HCT116 (cell line): ENCODE results near the gene GXYLT2. TPM values are rescaled to one million over a fixed set of nuclear protein-coding genes. Genes with fewer than 3 reads are reported as not detected.

ENCODE experiments used
- ATAC-seq: fragments of 200-7000 bp; cut with Tn5 transposase; 2 replicates; pipeline ENCODE4 v1.9.1; 2020; ENCODE audit warnings: mild to moderate bottlenecking, moderate library complexity
- BruUV-seq: library from RNA; stranded (reverse); fragments of 400-500 nt; replicated peaks from 2 replicates; lab custom pipeline; 2021; lab: Mats Ljungman, UMichigan
- CTCF ChIA-PET: fragments of 300-600 bp; sonication (Branson Sonifier 250); formaldehyde crosslinking; loops from one replicate; lab custom pipeline; 2021; ENCODE audit warnings: antibody characterized with exemption; lab: Charles Lee
- POLR2A ChIA-PET: fragments of 300-600, 350-600 bp; sonication (Branson Sonifier 250); formaldehyde crosslinking; loops from one replicate; lab custom pipeline; 2021; ENCODE audit warnings: antibody characterized with exemption; lab: Charles Lee
- RAD21 ChIA-PET, 2 experiments: fragments of 300-600 bp; sonication (Branson Sonifier 250); formaldehyde crosslinking; loops; one replicate each; lab custom pipeline; 2023; ENCODE audit warnings: low total read pairs in 2 of 2; ENCODE audit not compliant: uncharacterized antibody in 2 of 2, unreplicated experiment in 2 of 2, low non-redundant PET in 1 of 2; lab: Charles Lee
- DNase-seq: peaks from one replicate; pipeline ENCODE4 v3.0.0-alpha.2; 2010; ENCODE audit warnings: low read depth, low spot score
- H2AFZ ChIP-seq: fragments of 200-600 bp; shearing (Covaris generic), sonication (generic); 2 replicates; pipeline ENCODE4 v1.6.1; 2017; ENCODE audit warnings: low read depth, mixed run types, mixed read lengths, antibody characterized with exemption, low read length; ENCODE audit not compliant: poor library complexity, severe bottlenecking
- H3K27ac ChIP-seq: 2 replicates; pipeline ENCODE4 v1.5.1; 2012; ENCODE audit warnings: low read depth, low read length
- H3K27me3 ChIP-seq: fragments of 200-600 bp; sonication (generic); 2 replicates; pipeline ENCODE4 v1.6.1; 2016; ENCODE audit warnings: mixed run types, low read length, mixed read lengths; ENCODE audit not compliant: insufficient read depth
- H3K36me3 ChIP-seq, 2 experiments: fragments of 200-500 bp in 1 of 2; fragments of 200-600 bp in 1 of 2; sonication (Bioruptor generic) in 1 of 2; sonication (generic) in 1 of 2; 2 replicates each; pipeline versions ENCODE4 v1.5.1 to v1.6.1; 2014 to 2016; ENCODE audit warnings: low read length in 2 of 2, inconsistent platforms in 1 of 2, mixed read lengths in 1 of 2, mixed run types in 1 of 2; ENCODE audit not compliant: insufficient read depth in 2 of 2, control insufficient read depth in 1 of 2
- H3K4me1 ChIP-seq, 2 experiments: fragments of 200-600 bp in 1 of 2; sonication (generic) in 1 of 2; 2 replicates each; pipeline versions ENCODE4 v1.5.1 to v1.6.1; 2012 to 2017; ENCODE audit warnings: low read length in 2 of 2, inconsistent platforms in 1 of 2, mild to moderate bottlenecking in 1 of 2, mixed read lengths in 1 of 2, mixed run types in 1 of 2, moderate library complexity in 1 of 2; ENCODE audit not compliant: insufficient read depth in 2 of 2, control insufficient read depth in 1 of 2
- H3K4me2 ChIP-seq: fragments of 200-600 bp; sonication (generic); 2 replicates; pipeline ENCODE4 v1.6.1; 2017; ENCODE audit warnings: mixed run types, low read length, mixed read lengths
- H3K4me3 ChIP-seq, 2 experiments: fragments of 200-600 bp in 1 of 2; sonication (generic) in 1 of 2; replicated peaks in 1 of 2; 2 replicates each; pipeline ENCODE4 v1.5.1; 2011 to 2016; ENCODE audit warnings: low read length in 2 of 2, control low read depth in 1 of 2, low read depth in 1 of 2, mild to moderate bottlenecking in 1 of 2, mixed read lengths in 1 of 2, mixed run types in 1 of 2
- H3K79me2 ChIP-seq: fragments of 200-600 bp; sonication (generic); 2 replicates; pipeline ENCODE4 v1.6.1; 2017; ENCODE audit warnings: mild to moderate bottlenecking, mixed run types, low read length, moderate library complexity, mixed read lengths; ENCODE audit not compliant: insufficient read depth
- H3K9ac ChIP-seq: fragments of 200-600 bp; sonication (generic); 2 replicates; pipeline ENCODE4 v1.6.1; 2016; ENCODE audit warnings: low read length, mixed read lengths
- H3K9me2 ChIP-seq: fragments of 200-600 bp; sonication (generic), shearing (Covaris generic); 2 replicates; pipeline ENCODE4 v1.6.1; 2017; ENCODE audit warnings: mixed run types, mild to moderate bottlenecking, moderate library complexity; ENCODE audit not compliant: insufficient read depth
- H3K9me3 ChIP-seq, 2 experiments: fragments of 200-500 bp in 1 of 2; fragments of 200-600 bp in 1 of 2; sonication (Bioruptor generic) in 1 of 2; sonication (generic) in 1 of 2; 2 replicates each; pipeline ENCODE4 v1.6.1; 2014 to 2017; ENCODE audit warnings: low read length in 2 of 2, mixed read lengths in 2 of 2, inconsistent platforms in 1 of 2, low read depth in 1 of 2, mild to moderate bottlenecking in 1 of 2, mixed run types in 1 of 2, moderate library complexity in 1 of 2; ENCODE audit not compliant: control insufficient read depth in 1 of 2, insufficient read depth in 1 of 2
- H4K20me1 ChIP-seq: fragments of 200-600 bp; sonication (generic), shearing (Covaris generic); 2 replicates; pipeline ENCODE4 v1.6.1; 2017; ENCODE audit warnings: mixed run types, mild to moderate bottlenecking, moderate library complexity; ENCODE audit not compliant: insufficient read depth
- ELF1 ChIP-seq: IDR thresholded peaks from 2 replicates; pipeline ENCODE4 v1.6.1; 2012; ENCODE audit warnings: low read depth, borderline replicate concordance
- EZH2phosphoT487 ChIP-seq: fragments of 200-600 bp; IDR thresholded peaks from 2 replicates; pipeline ENCODE4 v1.6.1; 2018; ENCODE audit warnings: antibody characterized with exemption, borderline replicate concordance
- JUND ChIP-seq: IDR thresholded peaks from 2 replicates; pipeline ENCODE4 v1.6.1; 2012
- SIN3A ChIP-seq: IDR thresholded peaks from 2 replicates; pipeline ENCODE4 v1.6.1; 2012; ENCODE audit warnings: low read depth
- ZFX ChIP-seq: fragments of 450-650 bp; IDR thresholded peaks from 2 replicates; pipeline ENCODE4 v1.6.1; 2017
- ZNF274 ChIP-seq: fragments of 200-500 bp; sonication (Bioruptor generic); IDR thresholded peaks from 2 replicates; pipeline ENCODE4 v1.6.1; 2014; ENCODE audit warnings: mild to moderate bottlenecking, low read depth, low read length, inconsistent platforms
- intact Hi-C: fragments of 100-400 bp; cut with micrococcal nuclease; formaldehyde crosslinking; loops from 2 replicates; pipeline ENCODE4 v1.10.0; 2022
- total RNA-seq: library from RNA; stranded (reverse); gene quantifications from one replicate; pipeline ENCODE4 v1.2.1, GENCODE V29; 2021; ENCODE audit not compliant: unreplicated experiment
- TF ChIP-seq, protein P1 (sequence below): IDR thresholded peaks from 2 replicates; pipeline ENCODE4 v1.6.1; 2012

GXYLT2 gene
- total RNA-seq, 1 experiment from 2014 or later: 5.6 TPM

DNA sequence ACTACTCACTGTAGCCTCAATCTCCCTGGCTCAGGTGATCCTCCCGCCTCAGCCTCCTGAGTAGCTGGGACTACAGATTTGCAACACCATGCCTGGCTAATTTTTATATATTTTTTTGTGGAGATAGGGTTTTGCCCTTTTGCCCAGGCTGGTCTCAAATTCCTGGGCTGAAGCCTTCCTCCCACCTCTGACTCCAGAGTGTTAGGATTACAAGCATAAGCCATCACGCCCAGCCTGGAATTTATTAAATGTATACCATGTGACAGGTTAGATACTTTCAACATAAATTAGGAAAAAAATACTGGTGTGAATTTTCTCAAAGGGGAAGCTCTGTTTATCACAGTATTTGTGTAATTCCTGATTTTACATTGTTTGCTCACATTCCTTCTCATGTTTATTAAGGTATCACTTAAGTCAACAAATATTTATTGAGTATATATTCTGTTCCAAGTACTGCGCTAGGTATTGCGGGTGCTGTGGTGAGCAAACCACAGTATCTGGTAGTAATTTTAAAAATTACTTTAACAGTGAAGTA, 133.5 kb downstream of the GXYLT2 start:
- ATAC-seq (no peak), DNase-seq (no peak)
- H3K9me3 ChIP-seq: no peaks in the 10 kb centered on the region

GRCh38 chr3:73024836-73025235, 137.0 kb downstream of the GXYLT2 start:
- Histone ChIP-seq H3K9me3 (no peaks in the 10 kb centered on the region), H2AFZ (no peak overlapping the region), H3K36me3 (no peaks in the 10 kb centered on the region; a peak in 1 of 4 replicates), H3K27ac (no peak overlapping the region), H3K4me2 (0 out of 2 replicates have a peak overlapping the region, but pooled peaks have one; percentile 14), H3K9me2 (no peaks in the 10 kb centered on the region), H3K4me1 (peaks cover 12 to 23% of the 10 kb centered on the region in 2 experiments), H4K20me1 (peaks cover 31% of the 10 kb centered on the region), H3K27me3 (no peaks in the 10 kb centered on the region), H3K79me2 (peaks cover 100% of the 10 kb centered on the region), H3K9ac (no peak overlapping the region), H3K4me3 (no peak overlapping the region)
- intact Hi-C loops: no loop called here
- CTCF ChIA-PET: no interaction called here
- BruUV-seq: no TSS peak
- RAD21 ChIA-PET: no interaction called here
- DNase-seq (peak; percentile 6), ATAC-seq (peak; percentile 60; the same call in 1 of the 2 replicates)
- TF ChIP-seq EZH2phosphoT487 (no peak), ELF1 (no peak), ZNF274 (no peak), SIN3A (no peak), JUND (no peak)
- POLR2A ChIA-PET: no interaction called here

More for the DNA sequence above, 133.5 kb downstream of the GXYLT2 start:
- no peak overlapping the region for H2AFZ ChIP-seq
- ChIA-PET RAD21 (no interaction called here), POLR2A (no interaction called here), CTCF (no interaction called here)
- no peaks in the 10 kb centered on the region for H3K27me3 ChIP-seq
- no TSS peak for BruUV-seq
- peaks cover 12 to 17% of the 10 kb centered on the region in 2 experiments for H3K4me1 ChIP-seq
- TF ChIP-seq ZFX (no peak), ZNF274 (no peak)
- TF ChIP-seq, protein P1, sequence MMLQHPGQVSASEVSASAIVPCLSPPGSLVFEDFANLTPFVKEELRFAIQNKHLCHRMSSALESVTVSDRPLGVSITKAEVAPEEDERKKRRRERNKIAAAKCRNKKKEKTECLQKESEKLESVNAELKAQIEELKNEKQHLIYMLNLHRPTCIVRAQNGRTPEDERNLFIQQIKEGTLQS: no peak
- peaks cover 100% of the 10 kb centered on the region for H3K79me2 ChIP-seq
- H3K9ac ChIP-seq: no peak overlapping the region
- no peaks in the 10 kb centered on the region for H3K9me2 ChIP-seq
- H3K36me3 ChIP-seq: no peaks in the 10 kb centered on the region; a peak in 1 of 4 replicates
- H3K4me3 ChIP-seq: no peak overlapping the region
- H3K4me2 ChIP-seq: no peak overlapping the region
- H3K27ac ChIP-seq: no peak overlapping the region
- H4K20me1 ChIP-seq: peaks cover 29% of the 10 kb centered on the region
- intact Hi-C loops: no loop called here
